Measurements from ENCODE around the gene PTPN14.

PTPN14 gene

DNA sequence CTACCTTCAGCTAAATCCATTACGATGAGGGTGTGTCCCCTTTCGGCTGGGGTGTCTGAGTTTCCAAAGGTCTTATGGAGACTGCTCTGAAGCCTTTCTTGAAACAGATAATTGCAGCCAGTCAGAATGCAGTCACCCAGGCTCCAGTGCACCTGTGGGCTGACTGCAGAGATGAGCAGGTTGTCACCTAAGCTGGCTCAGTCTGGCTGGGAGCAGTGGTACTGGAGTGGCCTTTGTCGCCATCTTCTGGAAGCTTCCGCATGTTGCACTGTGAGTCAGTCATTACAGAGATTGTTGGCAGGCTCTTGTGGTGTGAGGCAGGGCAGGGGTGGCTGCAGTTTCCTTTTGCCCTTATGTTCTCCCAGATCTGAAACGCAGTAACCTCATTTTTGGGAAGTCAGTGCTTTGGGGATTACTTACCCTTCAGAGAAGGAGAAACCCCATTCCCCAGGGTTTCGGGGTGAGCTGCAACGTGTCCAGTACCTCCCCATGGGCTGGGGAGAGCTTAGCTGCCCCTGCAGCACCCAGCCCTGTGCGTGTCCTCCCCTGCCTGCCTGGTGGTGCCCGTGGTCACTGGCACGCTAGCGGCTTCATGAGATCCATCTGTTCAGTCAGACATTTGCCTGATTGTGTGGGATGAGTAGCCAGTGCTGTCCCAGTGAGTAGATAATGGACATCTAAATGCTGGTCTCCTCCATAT is 222.5 kb downstream of the PTPN14 start:
- DNase-seq, result peak; percentile 66

GRCh38 chr1:214327514-214327913 is 223.9 kb downstream of the PTPN14 start:
- DNase-seq, result no peak

DNA sequence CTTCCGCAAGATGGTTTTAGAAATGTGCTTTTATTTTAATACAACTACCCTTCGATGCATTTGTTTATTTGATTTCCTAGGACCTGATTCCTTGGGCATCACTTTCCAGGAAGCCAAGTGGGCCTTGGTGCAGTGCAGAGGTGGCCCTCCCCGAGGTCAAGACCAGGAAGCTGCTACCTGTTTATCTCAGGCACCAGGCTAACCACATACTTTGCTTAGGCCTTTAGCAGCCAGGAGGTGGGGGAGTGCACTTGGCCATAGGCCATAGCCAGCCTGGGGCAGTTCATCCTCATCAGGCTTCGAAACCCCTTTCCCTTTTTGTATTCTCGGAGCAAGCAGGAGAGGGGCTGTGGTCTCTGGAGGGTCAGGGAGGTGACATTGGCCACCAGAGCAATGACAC is 225.0 kb downstream of the PTPN14 start:
- DNase-seq, result no peak

DNA sequence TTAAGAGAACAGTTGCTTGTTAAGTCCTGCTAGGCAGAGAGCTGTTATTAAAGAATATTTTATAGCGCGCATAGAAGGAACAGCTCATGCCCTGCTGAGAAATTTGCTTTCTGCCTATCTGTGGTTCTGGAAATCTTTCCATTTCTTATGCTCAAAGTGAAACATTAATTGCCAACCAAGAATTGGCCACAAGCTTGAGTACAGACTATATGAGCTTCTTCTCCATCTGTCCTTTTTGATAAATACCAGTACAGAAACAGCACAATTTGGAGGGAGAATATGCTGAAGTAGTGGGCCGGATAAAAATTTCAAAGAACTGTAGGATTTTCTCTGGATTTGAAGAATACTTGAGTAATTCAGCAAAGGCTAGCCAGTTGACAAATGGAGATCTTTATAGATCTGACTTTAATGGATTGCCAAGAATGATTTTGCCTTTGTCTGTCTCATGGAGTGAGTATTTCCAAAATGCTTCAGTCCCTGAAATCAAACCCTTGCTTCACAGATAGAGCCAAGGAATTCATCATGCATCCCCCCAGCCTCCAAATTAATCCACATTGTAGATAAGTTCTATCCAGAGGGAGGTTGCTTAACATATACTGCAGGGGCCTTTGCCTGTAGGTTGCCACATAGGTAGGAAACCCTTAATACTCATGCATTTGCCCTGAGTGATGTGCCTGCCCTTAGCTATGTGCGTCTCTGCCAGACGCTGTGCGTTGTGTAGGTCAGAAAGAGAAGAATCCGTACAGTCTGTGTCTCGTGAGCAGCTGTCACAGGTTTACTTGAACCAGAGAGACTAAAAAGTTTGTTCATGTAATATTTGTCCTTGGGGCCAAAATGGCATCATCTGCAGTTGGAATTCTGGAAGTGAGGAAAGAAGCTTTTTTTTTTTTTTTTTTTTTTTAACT is 226.3 kb downstream of the PTPN14 start:
- no peak for DNase-seq

GRCh38 chr1:214321705-214322453 is 229.5 kb downstream of the PTPN14 start:
- no peak for DNase-seq

DNA sequence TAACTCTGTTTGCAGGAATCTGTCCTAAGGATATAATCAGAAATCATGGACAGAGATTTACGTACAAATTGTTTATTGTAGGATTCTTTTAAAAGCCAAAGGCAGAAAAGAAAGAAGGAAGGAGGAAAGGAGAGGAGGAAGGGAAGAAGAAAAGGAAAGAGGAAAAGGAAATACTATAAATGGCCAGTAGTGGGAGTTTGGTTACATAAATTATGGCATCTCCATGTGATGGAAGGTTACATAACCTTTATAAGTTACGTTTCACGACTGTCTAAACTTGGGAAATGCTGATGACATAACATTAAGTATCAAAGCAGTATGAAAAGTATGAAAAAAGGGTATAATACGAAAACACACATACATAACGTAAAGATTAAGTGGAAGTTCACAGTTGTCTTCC is 231.5 kb downstream of the PTPN14 start:
- no peak for DNase-seq

GRCh38 chr1:214318956-214319736 is 232.3 kb downstream of the PTPN14 start:
- DNase-seq, result no peak

GRCh38 chr1:214318356-214318755 is 233.0 kb downstream of the PTPN14 start:
- DNase-seq, result no peak

DNA sequence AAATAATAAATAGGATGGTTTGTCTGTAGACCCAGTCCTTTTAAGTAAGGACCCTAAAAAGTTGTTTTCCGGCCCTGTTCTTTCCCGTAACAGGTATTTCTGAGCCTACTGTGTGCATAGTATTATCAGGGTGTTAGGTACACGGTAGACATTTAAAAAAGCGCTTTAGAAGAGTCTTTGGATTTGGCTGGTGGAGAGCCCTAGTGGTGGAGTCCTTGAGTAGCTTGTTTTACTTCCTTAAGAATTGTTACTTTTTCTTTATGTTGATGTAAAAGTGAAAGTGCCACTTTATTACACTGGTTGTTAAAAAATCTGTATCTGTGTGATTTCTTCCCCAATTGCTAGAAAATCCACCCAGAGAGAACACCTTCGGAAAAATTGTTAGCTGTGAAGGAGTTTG is 233.7 kb downstream of the PTPN14 start:
- DNase-seq, result no peak

DNA sequence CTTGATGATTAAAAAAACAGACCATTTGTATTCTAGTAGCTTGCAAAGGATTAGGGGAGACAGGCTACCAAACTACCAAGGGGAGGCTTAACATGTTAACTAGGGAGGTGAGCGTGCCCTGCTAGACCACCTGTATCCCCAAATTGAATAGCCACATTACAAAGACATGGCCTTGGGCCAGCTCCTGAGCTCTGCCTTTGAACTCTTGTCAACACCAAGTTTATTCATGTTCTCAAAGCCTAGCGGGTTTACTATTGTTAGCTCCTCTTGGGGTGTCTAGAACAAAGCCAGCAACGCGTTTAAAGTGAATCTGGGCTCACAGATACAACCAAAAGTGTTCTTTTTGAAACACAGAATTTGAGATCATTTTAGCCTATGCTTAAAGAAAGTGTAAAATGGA is 234.1 kb downstream of the PTPN14 start:
- DNase-seq, result no peak

DNA sequence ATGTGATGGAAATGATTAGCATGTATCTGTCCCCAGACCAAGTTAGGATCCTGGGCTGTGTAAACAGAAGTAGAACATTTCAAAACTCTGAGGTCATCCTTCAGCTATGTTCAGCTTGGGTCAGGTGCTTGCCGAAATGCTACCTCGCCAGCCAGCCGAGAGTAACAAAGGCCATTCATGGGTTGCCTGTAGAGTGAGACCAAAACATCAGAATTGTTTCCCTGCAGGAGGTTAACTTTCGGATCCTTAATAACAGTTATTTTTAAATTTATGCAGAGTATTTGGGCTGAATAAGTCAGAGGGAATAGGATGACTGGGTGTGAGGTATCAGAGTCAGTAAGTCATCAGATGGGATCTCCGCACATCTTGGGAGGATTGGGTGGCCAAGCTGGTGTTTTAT is 234.8 kb downstream of the PTPN14 start:
- no peak for DNase-seq

DNA sequence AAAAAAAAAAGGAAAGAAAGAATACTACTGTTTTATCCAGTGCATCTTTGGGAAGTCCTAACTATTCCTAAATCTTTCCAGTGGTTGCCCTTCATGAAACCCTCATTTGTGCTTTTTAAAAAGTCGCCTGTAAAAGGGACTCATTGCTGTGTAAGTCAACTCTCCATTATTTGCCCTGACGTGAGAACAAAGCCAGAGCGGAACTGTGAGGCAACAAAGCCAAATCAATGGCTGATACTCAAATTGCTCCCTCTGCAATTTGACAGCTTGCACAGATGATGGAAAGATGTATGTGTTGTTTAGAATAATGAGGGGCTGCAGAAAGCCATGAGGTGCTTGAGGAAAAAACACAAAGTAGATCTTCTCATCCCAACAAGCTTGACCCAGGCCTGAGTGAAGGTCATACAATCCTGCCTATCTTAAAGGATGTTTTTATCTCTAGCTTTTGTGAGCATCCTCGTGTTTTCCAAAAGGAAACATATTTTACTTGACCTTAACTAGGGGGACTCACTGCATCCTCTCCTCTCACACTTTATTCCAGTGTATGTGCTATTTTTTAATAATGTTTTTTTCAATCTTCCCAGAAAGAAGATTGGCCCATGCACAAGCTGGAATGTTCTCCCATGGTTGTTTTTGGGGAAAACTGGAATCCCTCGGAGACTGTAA is 237.1 kb downstream of the PTPN14 start:
- DNase-seq, result no peak

- DNase-seq, result no peak
Measured at GRCh38 chr1:214312530-214313051, 238.8 kb downstream of the PTPN14 start.

GRCh38 chr1:214310777-214311690 is 240.4 kb downstream of the PTPN14 start:
- DNase-seq, result peak; percentile 17

- DNase-seq, result no peak
Measured at GRCh38 chr1:214310010-214310409, 241.4 kb downstream of the PTPN14 start.

GRCh38 chr1:214306269-214306668 is 245.1 kb downstream of the PTPN14 start:
- no peak for DNase-seq

GRCh38 chr1:214305164-214305751 is 246.1 kb downstream of the PTPN14 start:
- DNase-seq, result no peak

DNA sequence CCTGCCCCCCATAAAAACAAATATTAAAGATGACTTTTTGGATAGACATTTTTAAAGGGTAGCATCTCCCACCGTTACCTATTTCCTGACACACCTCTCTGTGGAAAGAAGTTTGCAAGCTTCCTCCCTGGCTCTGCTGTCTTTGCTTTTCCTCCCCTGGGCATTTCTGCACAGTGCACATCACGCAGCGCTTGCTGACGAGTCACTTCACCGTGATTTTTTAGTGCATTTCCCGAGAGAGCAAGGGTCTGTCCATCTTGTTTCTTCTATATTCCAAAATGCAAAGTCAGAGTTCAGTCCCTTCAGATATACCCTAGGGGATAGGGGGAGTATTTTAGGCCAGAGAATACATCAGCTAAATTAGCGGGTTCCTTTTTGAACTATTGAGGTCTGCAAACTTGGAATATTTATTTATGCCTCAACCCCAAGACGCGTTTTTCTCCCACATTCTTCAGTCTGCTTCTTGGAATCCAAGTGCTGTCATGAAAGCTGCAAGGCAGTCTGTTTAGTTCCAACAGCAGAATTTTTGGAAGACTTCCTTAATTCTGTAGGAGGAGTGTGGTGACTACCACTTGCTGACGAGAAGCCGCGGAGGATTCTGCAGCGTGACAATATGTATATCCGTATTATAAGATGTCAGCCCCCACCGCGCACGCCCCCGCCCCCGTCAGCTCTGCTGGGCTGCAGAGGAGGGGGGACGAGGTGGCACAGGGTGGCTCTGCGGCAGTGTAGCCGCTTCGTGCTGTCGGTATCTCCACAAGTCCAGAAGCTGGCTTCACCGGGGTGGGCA is 248.1 kb downstream of the PTPN14 start:
- DNase-seq, result no peak

DNA sequence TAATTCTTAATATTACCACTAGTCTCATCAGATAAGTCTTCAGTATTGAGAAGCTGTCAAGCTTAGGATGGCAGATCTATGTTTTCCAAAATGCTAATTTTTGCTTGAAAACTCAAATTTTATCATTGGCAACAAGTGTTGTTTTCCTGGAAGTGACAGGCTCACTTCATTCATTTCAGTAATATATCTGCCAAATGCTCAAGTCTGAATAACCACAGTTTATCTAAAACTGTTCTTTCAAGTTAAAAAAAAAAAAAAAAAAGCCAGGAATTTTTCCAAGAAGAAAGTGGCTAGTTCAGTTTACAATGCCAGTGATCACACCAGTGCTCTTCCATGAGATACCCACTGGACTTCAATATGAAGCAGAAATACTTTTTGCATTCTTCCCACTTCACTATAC is 249.9 kb downstream of the PTPN14 start:
- DNase-seq, result no peak

Measured in central memory CD4-positive, alpha-beta T cell (primary cell).